Activated CD4-positive, alpha-beta T cell treated with anti-CD3 and anti-CD28 coated beads for 36 hours (primary cell): ENCODE results near the gene PIK3R2. TPM values are rescaled to one million over a fixed set of nuclear protein-coding genes. Genes with fewer than 3 reads are reported as not detected.

Experiments
- ATAC-seq: fragments of 200-7000 bp; cut with Tn5 transposase; one replicate; pipeline ENCODE4 v1.10.0; 2021; ENCODE audit warnings: mild to moderate bottlenecking, moderate library complexity
- CTCF ChIA-PET: fragments of 350-600 bp; sonication (Branson Sonifier 250); formaldehyde crosslinking; loops from one replicate; lab custom pipeline; 2021; ENCODE audit warnings: antibody characterized with exemption; lab: Charles Lee
- POLR2A ChIA-PET: fragments of 350-600 bp; sonication (Branson Sonifier 250); formaldehyde crosslinking; loops from one replicate; lab custom pipeline; 2021; ENCODE audit warnings: antibody characterized with exemption, inconsistent platforms; lab: Charles Lee
- DNase-seq: peaks from one replicate; pipeline ENCODE4 v3.0.0-alpha.2; 2020
- H3K27ac Mint-ChIP-seq: one replicate; pipeline ENCODE4 v1.8.0; 2021; ENCODE audit warnings: mixed read lengths
- H3K27me3 Mint-ChIP-seq: one replicate; pipeline ENCODE4 v1.8.0; 2021; ENCODE audit warnings: mixed read lengths
- H3K36me3 Mint-ChIP-seq: one replicate; pipeline ENCODE4 v1.8.0; 2021; ENCODE audit warnings: low read depth, mixed read lengths
- H3K4me1 Mint-ChIP-seq: one replicate; pipeline ENCODE4 v1.8.0; 2021; ENCODE audit warnings: mixed read lengths
- H3K4me3 Mint-ChIP-seq: one replicate; pipeline ENCODE4 v1.8.0; 2021; ENCODE audit warnings: mild to moderate bottlenecking, moderate library complexity, mixed read lengths
- H3K9me3 Mint-ChIP-seq: one replicate; pipeline ENCODE4 v1.8.0; 2021; ENCODE audit warnings: low read depth, mixed read lengths
- intact Hi-C, 2 experiments: fragments of 100-400 bp; cut with DNase I in 1 of 2; cut with micrococcal nuclease in 1 of 2; formaldehyde crosslinking; loops; one replicate each; pipeline versions ENCODE4 v1.14.2 to v1.15.1; 2022 to 2024; cut with DNase I, micrococcal nuclease
- total RNA-seq, 2 experiments: library from RNA; stranded (reverse); gene quantifications; one replicate each; pipeline ENCODE4 v1.2.3, GENCODE V29; 2021

Gene PIK3R2
- total RNA-seq, 2 experiments from 2014 or later: 18.9 to 20.2 TPM

DNA sequence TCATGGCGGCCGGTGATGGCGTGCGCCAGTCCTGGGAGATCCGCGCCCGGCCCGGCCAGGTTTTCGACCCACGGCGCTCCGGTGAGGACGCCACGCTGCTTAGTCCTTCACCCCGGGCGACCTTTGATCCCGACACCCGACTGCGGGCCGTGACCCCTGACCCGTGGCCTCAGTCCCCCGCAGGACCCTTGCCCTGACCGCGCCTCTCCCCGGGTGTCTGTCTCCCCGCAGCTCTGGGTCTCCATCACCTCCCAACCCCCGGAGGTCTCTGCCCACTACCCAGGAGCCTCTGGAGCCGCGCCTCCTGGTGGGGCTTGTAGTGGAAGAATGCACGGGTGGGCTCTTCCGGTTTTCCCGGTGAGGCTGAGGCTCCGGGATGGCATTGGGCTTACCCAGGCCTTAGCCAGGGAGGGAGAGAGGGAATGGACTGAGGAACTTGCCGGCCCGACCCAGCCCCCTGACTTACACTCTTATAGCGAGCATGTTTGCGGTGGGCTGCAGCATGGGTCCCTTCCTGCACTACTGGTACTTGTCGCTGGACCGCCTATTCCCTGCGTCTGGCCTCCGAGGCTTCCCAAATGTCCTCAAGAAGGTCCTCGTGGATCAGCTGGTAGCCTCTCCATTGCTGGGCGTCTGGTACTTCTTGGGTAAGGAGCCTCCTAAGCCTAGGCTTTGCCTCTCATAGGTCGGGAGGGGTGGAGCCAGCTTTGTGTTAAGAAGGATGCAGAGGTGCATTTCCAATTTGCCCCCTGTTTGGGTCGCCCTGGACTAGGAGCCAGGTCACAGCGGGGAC lies 40.6 kb downstream of the PIK3R2 start:
- Mint-ChIP-seq H3K27me3 (no peaks in the 10 kb centered on the region), H3K4me1 (peaks cover 22% of the 10 kb centered on the region)
- POLR2A ChIA-PET: interaction anchor here (1.0 to 1.1 kb wide), 4 partner anchors 19 to 135 kb away, joined by 3 to 8 read pairs (median 3); partner anchors contain the start of genes JUND and LSM4

DNA sequence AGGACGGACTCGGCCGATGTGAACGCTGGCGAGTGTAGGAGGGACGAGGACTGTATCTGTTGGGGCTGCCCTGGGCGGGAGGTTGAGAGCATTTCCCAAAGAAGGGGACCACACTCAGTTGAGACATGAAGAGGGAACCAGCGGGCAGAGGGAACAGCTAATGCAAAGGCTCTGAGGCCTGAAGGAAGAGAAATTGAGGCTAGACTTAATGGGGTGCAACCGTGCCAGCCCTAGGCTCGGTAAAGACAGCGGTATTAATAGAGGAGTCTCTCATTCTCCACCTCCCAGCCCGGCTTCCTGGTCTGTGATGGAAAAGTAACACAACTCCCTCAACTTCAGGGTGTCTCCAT lies 41.2 kb downstream of the PIK3R2 start:
- POLR2A ChIA-PET: no interaction called here
- no peaks in the 10 kb centered on the region for H3K27me3 Mint-ChIP-seq

More for the DNA sequence above, 40.6 kb downstream of the PIK3R2 start:
- intact Hi-C loops: loop anchor here (1.0 to 2.0 kb wide), 6 partner anchors 11 to 725 kb away; partner anchors contain the start of genes COPE (in 1 of the 2), DDX49 (in 1 of the 2), KXD1 (in 1 of the 2) and LSM4 (in 1 of the 2)
- DNase-seq (no peak), ATAC-seq (no peak)
- Mint-ChIP-seq H3K4me3 (peak overlapping the region; percentile 79), H3K27ac (peak overlapping the region; percentile 91), H3K36me3 (peaks cover 6% of the 10 kb centered on the region), H3K9me3 (no peaks in the 10 kb centered on the region)
- CTCF ChIA-PET: interaction anchor here (0.6 to 2.5 kb wide), 25 partner anchors 9 to 742 kb away, joined by 3 to 13 read pairs (median 4); partner anchors contain the start of genes CCDC124, JUND, LSM4 and RAB3A

DNA sequence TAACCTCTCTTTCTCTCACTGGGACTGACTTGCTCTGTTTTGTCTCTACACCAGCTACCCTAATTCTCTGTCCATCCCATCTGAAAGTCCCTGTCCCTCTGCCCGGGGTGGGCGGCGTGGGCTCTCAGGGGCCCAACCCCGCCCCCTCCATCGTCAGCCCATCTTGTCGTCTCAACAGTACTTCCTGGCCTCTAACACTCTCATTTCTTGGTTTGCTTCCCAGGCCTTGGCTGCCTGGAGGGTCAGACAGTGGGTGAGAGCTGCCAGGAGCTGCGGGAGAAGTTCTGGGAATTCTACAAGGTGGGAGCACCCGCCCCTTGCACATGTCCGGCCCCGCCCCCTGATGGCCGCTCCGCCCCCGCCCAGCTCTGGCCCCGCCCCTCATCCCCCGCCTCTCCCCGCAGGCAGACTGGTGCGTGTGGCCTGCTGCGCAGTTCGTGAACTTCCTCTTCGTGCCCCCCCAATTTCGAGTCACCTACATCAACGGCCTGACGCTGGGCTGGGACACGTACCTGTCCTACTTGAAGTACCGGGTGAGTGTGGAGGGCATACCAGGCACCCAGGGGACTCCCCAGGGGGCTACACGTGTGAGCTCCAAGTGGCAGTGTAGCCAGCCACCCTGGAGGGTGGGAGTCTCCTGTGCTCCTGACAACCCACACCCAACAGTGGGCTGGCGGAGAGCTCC lies 41.7 kb downstream of the PIK3R2 start:
- no peak overlapping the region for H3K27ac Mint-ChIP-seq
- H3K9me3 Mint-ChIP-seq: no peaks in the 10 kb centered on the region
- ATAC-seq (no peak), DNase-seq (peak; percentile 63)
- ChIA-PET CTCF (interaction anchor here (0.7 to 1.6 kb wide), 3 partner anchors 26 to 57 kb away, joined by 3 to 5 read pairs (median 4); no protein-coding TSS in a partner anchor), POLR2A (no interaction called here)
- peaks cover 22% of the 10 kb centered on the region for H3K4me1 Mint-ChIP-seq
- no peaks in the 10 kb centered on the region for H3K27me3 Mint-ChIP-seq
- H3K4me3 Mint-ChIP-seq: peak overlapping the region; percentile 79
- intact Hi-C loops: no loop called here
- H3K36me3 Mint-ChIP-seq: peaks cover 12% of the 10 kb centered on the region

More for the DNA sequence above, 41.2 kb downstream of the PIK3R2 start:
- Mint-ChIP-seq H3K4me1 (peaks cover 22% of the 10 kb centered on the region), H3K27ac (no peak overlapping the region), H3K36me3 (peaks cover 11% of the 10 kb centered on the region), H3K9me3 (no peaks in the 10 kb centered on the region), H3K4me3 (peak overlapping the region; percentile 79)
- intact Hi-C loops: no loop called here
- CTCF ChIA-PET: interaction anchor here (0.7 to 1.6 kb wide), 4 partner anchors 26 to 58 kb away, joined by 3 to 5 read pairs (median 4); no protein-coding TSS in a partner anchor
- no peak for ATAC-seq
- no peak for DNase-seq

DNA sequence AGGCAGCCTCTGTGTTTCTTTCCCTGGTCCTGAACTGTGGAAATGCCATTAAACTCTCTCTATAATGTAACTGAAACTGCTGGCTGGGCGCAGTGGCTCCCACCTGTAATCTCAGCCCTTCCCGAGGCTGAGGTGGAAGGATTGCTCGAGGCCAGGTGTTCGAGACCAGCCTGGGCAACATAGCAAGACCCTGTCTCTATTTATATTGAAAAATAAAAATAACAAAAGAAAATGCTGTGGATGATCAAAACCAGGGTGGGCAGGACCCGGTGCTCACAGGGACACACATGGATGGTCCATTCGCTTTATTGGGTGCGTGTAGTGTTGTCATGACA lies 43.5 kb downstream of the PIK3R2 start:
- Mint-ChIP-seq H3K4me3 (no peak overlapping the region), H3K36me3 (peaks cover 15% of the 10 kb centered on the region), H3K27me3 (no peaks in the 10 kb centered on the region), H3K9me3 (no peaks in the 10 kb centered on the region), H3K4me1 (peaks cover 22% of the 10 kb centered on the region), H3K27ac (no peak overlapping the region)
- POLR2A ChIA-PET: no interaction called here
- ATAC-seq (no peak), DNase-seq (no peak)
- CTCF ChIA-PET: no interaction called here
- intact Hi-C loops: no loop called here

DNA sequence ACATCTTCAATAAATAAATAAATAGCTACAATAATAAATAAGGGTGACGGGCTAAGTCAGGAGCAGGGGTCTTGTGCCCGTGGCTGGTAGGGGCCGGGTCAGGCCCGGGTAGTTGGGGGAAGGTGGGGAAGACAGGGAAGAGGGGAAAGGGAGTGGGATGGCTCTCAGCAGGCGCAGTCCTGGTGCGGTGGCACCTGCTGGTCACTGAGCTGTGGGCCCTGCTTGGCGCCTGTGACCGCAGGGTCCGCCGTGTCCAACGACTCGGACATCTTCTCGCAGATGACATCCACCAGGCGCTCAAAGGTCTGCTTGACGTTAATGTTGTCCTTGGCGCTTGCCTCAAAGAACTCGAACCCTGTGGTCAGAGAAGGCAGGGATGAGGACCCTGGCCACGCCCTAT lies 44.3 kb downstream of the PIK3R2 start:
- intact Hi-C loops: no loop called here
- Mint-ChIP-seq H3K9me3 (no peaks in the 10 kb centered on the region), H3K27me3 (no peaks in the 10 kb centered on the region), H3K36me3 (peaks cover 17% of the 10 kb centered on the region), H3K27ac (no peak overlapping the region), H3K4me1 (peaks cover 18% of the 10 kb centered on the region), H3K4me3 (no peak overlapping the region)
- ChIA-PET POLR2A (no interaction called here), CTCF (no interaction called here)
- ATAC-seq: no peak
- no peak for DNase-seq

DNA sequence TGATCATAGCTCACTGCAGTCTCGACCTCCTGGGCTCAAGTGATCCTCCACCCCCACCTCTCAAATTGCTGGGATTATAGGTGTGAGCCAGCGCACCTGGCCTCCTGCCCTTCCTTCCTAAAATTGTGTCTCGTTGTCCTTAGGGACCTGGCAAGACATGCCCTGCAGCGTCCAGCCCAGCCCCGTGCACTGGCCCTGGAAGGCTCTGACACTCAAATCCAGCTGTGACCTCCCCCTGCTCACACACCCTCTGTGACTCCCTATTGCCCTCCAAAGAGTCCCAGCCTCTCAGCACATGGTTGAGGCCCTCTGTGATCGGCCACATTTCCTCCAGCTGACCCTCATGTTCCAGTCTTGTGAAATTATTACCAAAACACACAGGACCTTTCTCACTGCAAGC lies 45.0 kb downstream of the PIK3R2 start:
- no peak overlapping the region for H3K27ac Mint-ChIP-seq
- ATAC-seq (no peak), DNase-seq (no peak)
- ChIA-PET CTCF (no interaction called here), POLR2A (no interaction called here)
- H3K27me3 Mint-ChIP-seq: no peaks in the 10 kb centered on the region
- peaks cover 19% of the 10 kb centered on the region for H3K4me1 Mint-ChIP-seq
- intact Hi-C loops: no loop called here
- H3K9me3 Mint-ChIP-seq: no peaks in the 10 kb centered on the region
- no peak overlapping the region for H3K4me3 Mint-ChIP-seq
- peaks cover 17% of the 10 kb centered on the region for H3K36me3 Mint-ChIP-seq

DNA sequence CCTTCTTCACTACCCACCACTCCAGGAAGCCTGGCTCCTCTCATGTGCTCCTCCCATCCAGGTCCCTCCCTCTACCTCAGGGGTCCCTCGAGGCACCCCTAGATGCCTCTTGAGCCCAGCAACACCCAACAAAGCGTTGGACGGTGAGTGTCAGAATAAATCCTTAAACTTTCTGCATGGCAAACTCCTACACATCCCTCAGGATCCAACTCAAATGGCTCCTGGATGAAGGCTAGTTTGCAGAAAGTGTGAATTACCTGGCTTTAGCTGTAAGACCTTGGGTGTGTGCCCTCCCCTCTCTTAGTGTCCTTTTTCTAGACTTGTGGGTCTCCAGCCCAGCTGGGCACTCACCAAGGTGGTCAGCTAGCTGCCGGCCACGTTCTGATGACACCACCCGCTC lies 45.4 kb downstream of the PIK3R2 start:
- CTCF ChIA-PET: no interaction called here
- peaks cover 22% of the 10 kb centered on the region for H3K4me1 Mint-ChIP-seq
- POLR2A ChIA-PET: no interaction called here

DNA sequence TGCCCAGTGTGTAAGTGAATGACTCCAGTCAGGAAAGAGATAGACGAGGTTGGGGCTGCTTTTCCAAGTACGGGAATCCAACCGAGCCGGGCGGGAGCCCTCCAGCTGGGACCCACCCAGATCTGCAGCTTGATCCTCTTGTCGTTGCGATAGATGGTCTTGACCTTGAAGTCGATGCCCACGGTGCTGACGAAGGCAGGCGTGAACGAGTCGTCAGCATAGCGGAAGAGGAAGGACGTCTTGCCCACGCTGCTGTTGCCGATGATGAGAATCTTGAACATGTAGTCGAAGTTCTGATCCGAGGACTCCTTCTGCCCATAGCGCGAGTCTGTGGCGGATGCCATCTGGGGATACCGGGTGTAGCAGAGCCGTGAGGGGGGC lies 49.4 kb downstream of the PIK3R2 start:
- ATAC-seq (no peak), DNase-seq (no peak)
- H3K27ac Mint-ChIP-seq: no peak overlapping the region
- CTCF ChIA-PET: interaction anchor here (0.9 to 1.1 kb wide), 3 partner anchors 17 to 52 kb away, joined by 3 to 5 read pairs (median 3); no protein-coding TSS in a partner anchor
- intact Hi-C loops: no loop called here
- no peaks in the 10 kb centered on the region for H3K9me3 Mint-ChIP-seq
- peaks cover 19% of the 10 kb centered on the region for H3K36me3 Mint-ChIP-seq
- H3K4me1 Mint-ChIP-seq: peaks cover 18% of the 10 kb centered on the region
- peak overlapping the region; percentile 96 for H3K4me3 Mint-ChIP-seq
- no peaks in the 10 kb centered on the region for H3K27me3 Mint-ChIP-seq
- POLR2A ChIA-PET: no interaction called here

More for the DNA sequence above, 45.4 kb downstream of the PIK3R2 start:
- peaks cover 19% of the 10 kb centered on the region for H3K36me3 Mint-ChIP-seq
- no peaks in the 10 kb centered on the region for H3K9me3 Mint-ChIP-seq
- H3K27ac Mint-ChIP-seq: no peak overlapping the region
- intact Hi-C loops: no loop called here
- H3K4me3 Mint-ChIP-seq: no peak overlapping the region
- DNase-seq (no peak), ATAC-seq (no peak)
- no peaks in the 10 kb centered on the region for H3K27me3 Mint-ChIP-seq

DNA sequence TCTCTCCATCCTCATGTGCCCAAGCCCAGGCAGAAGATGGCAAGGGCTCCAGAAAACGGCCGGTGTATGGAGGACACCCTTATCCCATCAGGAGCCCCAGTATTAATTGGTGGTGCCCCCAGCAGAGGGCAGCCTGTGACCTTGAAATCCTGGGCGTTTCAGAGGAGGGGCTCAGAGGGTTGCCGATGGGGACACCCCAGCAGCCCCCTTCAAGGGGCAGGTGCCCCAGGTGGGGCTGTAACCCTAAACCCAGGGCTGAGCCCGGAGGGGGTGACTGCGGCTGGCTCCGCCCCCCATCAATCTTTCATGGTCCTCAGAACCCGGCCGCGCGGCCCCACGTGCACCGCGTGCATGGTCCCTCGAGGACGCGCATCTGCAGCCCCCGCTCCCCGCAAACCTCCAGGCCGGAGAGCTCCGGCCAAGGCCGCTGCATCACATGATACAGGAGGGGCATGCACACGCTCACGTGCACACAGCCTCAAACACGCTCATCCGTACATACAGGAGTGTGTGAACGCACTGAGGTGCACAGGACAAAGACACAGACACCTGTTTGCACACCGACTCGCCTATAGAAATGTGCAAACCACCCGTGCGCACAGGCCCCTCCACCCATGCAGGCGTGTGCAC lies 49.9 kb downstream of the PIK3R2 start:
- Mint-ChIP-seq H3K27me3 (no peaks in the 10 kb centered on the region), H3K4me1 (peaks cover 18% of the 10 kb centered on the region), H3K4me3 (peak overlapping the region; percentile 96), H3K36me3 (peaks cover 18% of the 10 kb centered on the region), H3K9me3 (no peaks in the 10 kb centered on the region), H3K27ac (peak overlapping the region; percentile 83)
- ATAC-seq: no peak
- POLR2A ChIA-PET: interaction anchor here (2.6 kb wide), 1 partner anchor 79 kb away, joined by 9 read pairs; the partner anchor contains the start of gene JUND
- CTCF ChIA-PET: interaction anchor here (1.0 to 1.2 kb wide), 3 partner anchors 11 to 52 kb away, joined by 3 to 8 read pairs (median 5); partner anchors contain the start of gene MPV17L2
- intact Hi-C loops: no loop called here
- peak; percentile 48 for DNase-seq

DNA sequence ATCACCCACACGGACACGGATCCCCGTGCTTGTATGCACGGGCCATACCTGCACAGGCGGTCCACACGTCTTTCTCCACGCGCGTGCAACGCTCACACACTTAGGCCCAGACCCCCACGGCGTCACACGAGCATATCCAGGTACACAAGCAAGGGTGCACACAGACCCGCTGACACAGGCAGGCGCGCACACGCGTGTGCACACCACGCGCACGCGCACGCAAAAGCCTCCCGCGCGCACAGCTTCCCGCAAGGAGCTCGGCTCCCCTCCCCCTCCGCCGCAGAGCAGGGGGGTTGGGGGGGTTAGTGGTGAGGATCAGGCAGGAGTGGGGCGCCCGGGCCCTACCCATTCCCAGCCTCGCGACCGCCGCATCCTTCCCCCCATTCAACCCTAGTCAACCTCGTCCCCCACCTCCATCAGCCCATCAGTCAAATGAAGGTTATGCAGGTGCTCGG lies 50.5 kb downstream of the PIK3R2 start:
- ATAC-seq: peak; percentile 2
- Mint-ChIP-seq H3K4me3 (peak overlapping the region; percentile 96), H3K36me3 (peaks cover 14% of the 10 kb centered on the region), H3K4me1 (peaks cover 18% of the 10 kb centered on the region), H3K27me3 (no peaks in the 10 kb centered on the region), H3K27ac (peak overlapping the region; percentile 83), H3K9me3 (no peaks in the 10 kb centered on the region)
- DNase-seq: peak; percentile 69
- ChIA-PET CTCF (interaction anchor here (0.6 to 1.2 kb wide), 4 partner anchors 11 to 935 kb away, joined by 3 to 8 read pairs (median 4); partner anchors contain the start of gene MPV17L2), POLR2A (interaction anchor here (2.5 to 2.6 kb wide), 2 partner anchors 76 to 78 kb away, joined by 9 to 15 read pairs; partner anchors contain the start of gene JUND)
- intact Hi-C loops: no loop called here
